ENCODE measurements around the gene ALOX15B.

DNA sequence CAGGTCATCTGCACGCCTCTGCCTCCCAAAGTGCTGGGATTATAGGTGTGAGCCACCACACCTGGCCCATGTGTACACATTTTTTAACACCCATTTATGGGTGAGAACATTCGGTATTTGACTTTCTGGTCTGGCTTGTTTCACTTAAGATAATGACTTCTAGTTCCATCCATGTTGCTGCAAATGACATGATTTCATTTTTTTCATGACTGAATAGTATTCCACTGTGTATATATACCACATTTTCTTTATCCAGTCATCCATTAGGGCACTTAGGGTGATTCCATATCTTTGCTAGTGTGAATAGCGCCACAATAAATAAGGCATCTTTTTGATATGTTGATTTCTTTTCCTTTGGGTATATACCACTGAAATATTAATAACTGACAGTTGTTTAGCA lies 43.0 kb downstream of the ALOX15B start:
- TF ChIP-seq, protein P1, sequence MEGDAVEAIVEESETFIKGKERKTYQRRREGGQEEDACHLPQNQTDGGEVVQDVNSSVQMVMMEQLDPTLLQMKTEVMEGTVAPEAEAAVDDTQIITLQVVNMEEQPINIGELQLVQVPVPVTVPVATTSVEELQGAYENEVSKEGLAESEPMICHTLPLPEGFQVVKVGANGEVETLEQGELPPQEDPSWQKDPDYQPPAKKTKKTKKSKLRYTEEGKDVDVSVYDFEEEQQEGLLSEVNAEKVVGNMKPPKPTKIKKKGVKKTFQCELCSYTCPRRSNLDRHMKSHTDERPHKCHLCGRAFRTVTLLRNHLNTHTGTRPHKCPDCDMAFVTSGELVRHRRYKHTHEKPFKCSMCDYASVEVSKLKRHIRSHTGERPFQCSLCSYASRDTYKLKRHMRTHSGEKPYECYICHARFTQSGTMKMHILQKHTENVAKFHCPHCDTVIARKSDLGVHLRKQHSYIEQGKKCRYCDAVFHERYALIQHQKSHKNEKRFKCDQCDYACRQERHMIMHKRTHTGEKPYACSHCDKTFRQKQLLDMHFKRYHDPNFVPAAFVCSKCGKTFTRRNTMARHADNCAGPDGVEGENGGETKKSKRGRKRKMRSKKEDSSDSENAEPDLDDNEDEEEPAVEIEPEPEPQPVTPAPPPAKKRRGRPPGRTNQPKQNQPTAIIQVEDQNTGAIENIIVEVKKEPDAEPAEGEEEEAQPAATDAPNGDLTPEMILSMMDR (IDR thresholded peaks at IDR 0.05; ENCODE audit: insufficient read depth, low read length, poor library complexity, severe bottlenecking) = no peak
- TF ChIP-seq EZH2phosphoT487 (conservative IDR thresholded peaks at IDR 0.05; ENCODE audit: low read length) = no peak
